Measurements from ENCODE around the gene CHTF18. TPM values are rescaled to one million over a fixed set of nuclear protein-coding genes. Genes with fewer than 3 reads are reported as not detected.

The CHTF18 gene
- polyA plus RNA-seq, 5 donors, result 16.8 to 31.0 (median 25.2) TPM

- DNase-seq, result peak; percentile 65 to 67
These were observed 29.1 kb upstream of the CHTF18 start for GRCh38 chr16:759110-759910.

- no peak for DNase-seq
These were observed 28.4 kb upstream of the CHTF18 start for GRCh38 chr16:760065-760464.

DNA sequence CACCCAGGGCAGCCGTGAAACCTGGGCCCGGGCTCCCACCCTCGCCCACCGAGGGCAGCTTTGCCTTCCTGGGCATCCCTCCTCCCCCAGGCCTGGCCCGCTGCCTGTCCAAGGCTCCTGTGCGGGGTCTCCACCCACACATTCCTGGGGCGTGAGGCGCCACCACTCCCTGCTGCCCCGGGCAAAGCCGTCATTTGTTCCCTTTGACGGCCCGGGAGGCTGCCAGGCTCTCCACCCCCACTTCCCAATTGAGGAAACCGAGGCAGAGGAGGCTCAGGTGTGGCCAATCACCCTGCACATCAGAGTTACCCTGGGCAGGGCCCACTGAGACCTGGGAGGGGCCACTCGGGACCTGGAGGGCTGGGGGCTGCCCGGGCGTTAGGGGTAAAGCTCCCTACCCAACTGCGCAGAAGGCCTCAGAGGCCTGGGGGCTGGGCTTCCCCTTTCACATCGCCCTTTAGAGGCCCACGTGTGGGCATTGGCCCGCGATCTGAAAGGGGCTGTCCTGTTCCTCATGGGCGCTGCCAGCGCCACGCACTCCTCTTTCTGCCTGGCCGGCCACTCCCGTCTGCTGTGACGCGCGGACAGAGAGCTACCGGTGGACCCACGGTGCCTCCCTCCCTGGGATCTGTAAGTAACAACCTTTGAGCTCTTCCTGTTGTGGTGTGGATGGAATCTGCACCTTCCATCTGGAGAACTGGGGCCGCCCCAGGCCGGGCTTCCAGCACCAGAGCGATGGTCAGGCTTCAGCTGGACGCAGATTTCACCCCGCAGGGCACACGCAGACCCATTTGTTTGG is 27.7 kb upstream of the CHTF18 start, which contains the start of gene MSLN:
TSS of gene MSLN (plus strand) at position 190 of the 799 bp plus-strand sequence. CDS start 1,947 bp downstream, outside the sequence.
- DNase-seq, result no peak

- no peak for DNase-seq
These were observed 26.6 kb upstream of the CHTF18 start for GRCh38 chr16:761625-762513.

GRCh38 chr16:762595-763268 is 25.7 kb upstream of the CHTF18 start:
- no peak for DNase-seq

- DNase-seq, result no peak
These were observed 24.8 kb upstream of the CHTF18 start for GRCh38 chr16:763369-764183.

- no peak for DNase-seq
These were observed 24.2 kb upstream of the CHTF18 start for GRCh38 chr16:764184-764750.

- DNase-seq, result no peak
These were observed 23.5 kb upstream of the CHTF18 start for GRCh38 chr16:764848-765487.

GRCh38 chr16:765488-765865 is 22.9 kb upstream of the CHTF18 start:
- no peak for DNase-seq

GRCh38 chr16:766008-766819 is 22.2 kb upstream of the CHTF18 start:
- no peak for DNase-seq

- DNase-seq, result no peak
These were observed 21.4 kb upstream of the CHTF18 start for GRCh38 chr16:766820-767640.

- DNase-seq, result no peak
These were observed 20.6 kb upstream of the CHTF18 start for GRCh38 chr16:767743-768235.

- DNase-seq, result no peak
These were observed 20.0 kb upstream of the CHTF18 start for GRCh38 chr16:768428-768827.

DNA sequence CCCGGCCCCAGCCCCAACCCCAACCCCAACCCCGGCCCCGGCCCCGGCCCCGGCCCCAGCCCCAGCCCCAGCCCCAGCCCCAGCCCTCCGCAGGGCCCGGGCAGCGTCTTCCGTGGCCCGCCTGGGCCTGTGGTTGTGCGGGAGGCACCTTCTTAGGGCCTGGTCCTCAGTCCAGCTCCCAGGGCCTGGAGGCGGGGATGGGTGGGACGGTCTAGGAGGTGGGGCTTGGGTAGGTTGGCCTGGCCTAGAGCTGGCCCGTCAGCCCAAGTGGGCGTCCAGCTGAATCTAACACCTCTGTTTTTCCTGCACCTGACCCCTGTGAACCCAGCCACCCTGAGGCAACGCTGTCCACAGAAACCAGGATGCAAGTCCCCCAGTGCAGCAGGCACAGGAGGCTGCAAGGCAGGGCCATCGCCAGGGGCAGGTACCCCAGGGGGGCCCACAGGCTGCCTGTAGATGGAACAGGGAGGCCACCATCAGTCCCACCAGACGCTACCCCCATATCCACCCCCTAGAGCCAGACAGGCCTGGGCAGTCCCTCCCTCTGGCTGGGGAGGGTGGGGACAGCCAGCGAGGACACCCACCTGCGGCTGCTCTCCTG is 19.1 kb upstream of the CHTF18 start:
- no peak for DNase-seq

GRCh38 chr16:769934-770333 is 18.5 kb upstream of the CHTF18 start:
- DNase-seq, result no peak

DNA sequence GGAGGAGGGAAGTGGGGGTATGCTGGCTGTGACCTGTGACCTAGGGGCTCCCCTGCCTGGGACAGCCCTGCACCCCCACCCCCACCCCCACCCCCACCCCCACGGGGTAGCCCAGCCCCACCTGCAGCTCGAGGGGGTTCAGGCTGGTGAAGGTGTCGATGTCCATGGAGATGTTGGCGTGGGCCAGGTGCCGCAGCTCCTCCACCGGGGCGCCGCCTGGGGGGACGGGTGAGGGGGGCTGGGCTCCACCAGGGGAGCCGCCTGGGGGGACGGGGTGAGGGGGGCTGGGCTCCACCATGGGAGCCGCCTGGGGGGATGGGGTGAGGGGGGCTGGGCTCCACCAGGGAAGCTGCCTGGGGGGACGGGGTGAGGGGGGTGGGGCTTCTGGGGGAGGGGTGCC is 18.0 kb upstream of the CHTF18 start:
- no peak for DNase-seq

GRCh38 chr16:772959-773358 is 15.5 kb upstream of the CHTF18 start:
- no peak for DNase-seq
